HepG2 (cell line): ENCODE measurements around the gene ADAM15. TPM values are rescaled to one million over a fixed set of nuclear protein-coding genes. Genes with fewer than 3 reads are reported as not detected.

ENCODE experiments used
- ATAC-seq: fragments of 200-7000 bp; cut with Tn5 transposase; 3 replicates; pipeline ENCODE4 v1.9.1; 2020; ENCODE audit warnings: mild to moderate bottlenecking, moderate library complexity
- BruUV-seq: library from RNA; stranded (reverse); fragments of 400-500 nt; replicated peaks from 2 replicates; lab custom pipeline; 2021; lab: Mats Ljungman, UMichigan
- CTCF ChIA-PET: fragments of 300-600 bp; formaldehyde crosslinking; extraction: SDS; loops from one replicate; lab custom pipeline; 2021; ENCODE audit warnings: low total read pairs, inconsistent platforms, low intra/inter-chr PET ratio; lab: Yijun Ruan, JAX
- POLR2A ChIA-PET: fragments of 350-600 bp; sonication (Branson Sonifier 250); formaldehyde crosslinking; loops from one replicate; lab custom pipeline; 2020; ENCODE audit warnings: antibody characterized with exemption, inconsistent platforms; lab: Yijun Ruan, JAX
- DNase-seq: peaks from one replicate; pipeline ENCODE4 v3.0.0-alpha.2; 2015; ENCODE audit warnings: low spot score
- FAIRE-seq: peaks from 3 replicates; lab custom pipeline; 2011; peaks lifted over from hg19 to GRCh38; lab: Jason Lieb, UNC
- H2AFZ ChIP-seq: one replicate; pipeline ENCODE4 v1.6.1; 2011; ENCODE audit warnings: low read length, inconsistent platforms
- H3K27ac ChIP-seq: fragments of 300-600 bp; 3 replicates; pipeline ENCODE4 v1.8.0; 2011; ENCODE audit warnings: mixed run types, mild to moderate bottlenecking, mixed read lengths, low read length, inconsistent platforms; ENCODE audit not compliant: insufficient read depth; ENCODE audit errors: extremely low read length
- H3K27me3 ChIP-seq, 2 experiments: fragments of 200-600 bp in 1 of 2; 2 replicates in 1 of 2; 3 replicates in 1 of 2; pipeline versions ENCODE4 v1.6.0 to v1.8.0; 2011; ENCODE audit warnings: low read length in 2 of 2, mild to moderate bottlenecking in 2 of 2, moderate library complexity in 2 of 2, inconsistent platforms in 1 of 2; ENCODE audit not compliant: insufficient read depth in 2 of 2, control insufficient read depth in 1 of 2
- H3K36me3 ChIP-seq, 2 experiments: fragments of 200-600 bp in 1 of 2; replicated peaks in 1 of 2; 2 replicates in 1 of 2; 3 replicates in 1 of 2; pipeline versions ENCODE4 v1.5.1 to v1.8.0; 2011; ENCODE audit warnings: low read length in 2 of 2, inconsistent platforms in 1 of 2; ENCODE audit not compliant: insufficient read depth in 2 of 2, control insufficient read depth in 1 of 2
- H3K4me1 ChIP-seq: 2 replicates; pipeline ENCODE4 v1.5.1; 2012; ENCODE audit warnings: low read length, inconsistent platforms; ENCODE audit not compliant: insufficient read depth
- H3K4me2 ChIP-seq: 2 replicates; pipeline ENCODE4 v1.6.0; 2011; ENCODE audit warnings: low read depth, low read length, inconsistent platforms
- H3K4me3 ChIP-seq, 3 experiments: fragments of 200-600 bp in 1 of 3; sonication (generic), shearing (Covaris generic) in 1 of 3; replicated peaks in 1 of 3; 2 replicates each; pipeline ENCODE4 v1.5.1; 2011 to 2016; ENCODE audit warnings: low read length in 3 of 3, inconsistent platforms in 2 of 3, low read depth in 2 of 3, mild to moderate bottlenecking in 2 of 3, control low read depth in 1 of 3, mixed read lengths in 1 of 3; ENCODE audit not compliant: insufficient read depth in 1 of 3
- H3K79me2 ChIP-seq: one replicate; pipeline ENCODE4 v1.6.1; 2011; ENCODE audit warnings: low read length, inconsistent platforms; ENCODE audit not compliant: insufficient read depth
- H3K9ac ChIP-seq: 2 replicates; pipeline ENCODE4 v1.6.0; 2011; ENCODE audit warnings: mild to moderate bottlenecking, low read depth, low read length, inconsistent platforms; ENCODE audit not compliant: insufficient read depth
- H3K9me3 ChIP-seq: 2 replicates; pipeline ENCODE4 v1.5.1; 2012; ENCODE audit warnings: mild to moderate bottlenecking, low read length
- H4K20me1 ChIP-seq: 2 replicates; pipeline ENCODE4 v1.6.0; 2011; ENCODE audit warnings: inconsistent platforms, mild to moderate bottlenecking, low read length, moderate library complexity; ENCODE audit not compliant: insufficient read depth
- ARID5B ChIP-seq: IDR thresholded peaks from 2 replicates; pipeline ENCODE4 v1.4.0; 2020; ENCODE audit warnings: mild to moderate bottlenecking, missing genetic modification reagents
- E2F1 ChIP-seq: sonication (generic); formaldehyde crosslinking; IDR thresholded peaks from 2 replicates; pipeline ENCODE4 v1.5.0; 2020; ENCODE audit warnings: missing genetic modification reagents
- FOXK2 ChIP-seq: fragments of 450-650 bp; IDR thresholded peaks from 2 replicates; pipeline ENCODE4 v1.6.1; 2016
- HDAC2 ChIP-seq: sonication (generic); formaldehyde crosslinking; IDR thresholded peaks from 2 replicates; pipeline ENCODE4 v1.4.0; 2020; ENCODE audit warnings: missing genetic modification reagents
- MLLT10 ChIP-seq: sonication (generic); formaldehyde crosslinking; IDR thresholded peaks from 2 replicates; pipeline ENCODE4 v1.4.0; 2020; ENCODE audit warnings: missing genetic modification reagents
- NONO ChIP-seq, 2 experiments: fragments of 450-650 bp in 1 of 2; sonication (generic) in 1 of 2; formaldehyde crosslinking in 1 of 2; IDR thresholded peaks in 1 of 2; conservative IDR thresholded peaks in 1 of 2; 2 replicates each; pipeline versions ENCODE4 v1.6.1 to v1.8.0; 2017 to 2022; ENCODE audit warnings: mild to moderate bottlenecking in 1 of 2, missing genetic modification reagents in 1 of 2, moderate library complexity in 1 of 2
- NR2F2 ChIP-seq: IDR thresholded peaks from 2 replicates; pipeline ENCODE4 v1.6.1; 2012; ENCODE audit warnings: low read depth, inconsistent platforms, borderline replicate concordance
- PTBP1 ChIP-seq: fragments of 200-400 bp; formaldehyde crosslinking; IDR thresholded peaks from 2 replicates; pipeline ENCODE4 v1.6.1; 2018; ENCODE audit warnings: low read length, low read depth; ENCODE audit not compliant: poor library complexity, severe bottlenecking
- ZEB1 ChIP-seq: IDR thresholded peaks from 2 replicates; pipeline ENCODE4 v1.6.1; 2012; ENCODE audit warnings: mild to moderate bottlenecking, low read depth, inconsistent platforms; ENCODE audit not compliant: insufficient replicate concordance
- ZNF614 ChIP-seq: IDR thresholded peaks from 2 replicates; pipeline ENCODE4 v1.6.1; 2018; ENCODE audit warnings: missing biosample characterization, missing genetic modification reagents, inconsistent platforms, borderline replicate concordance
- ZNF687 ChIP-seq: sonication (generic); formaldehyde crosslinking; IDR thresholded peaks from 2 replicates; pipeline ENCODE4 v1.5.1; 2020; ENCODE audit warnings: mild to moderate bottlenecking, missing genetic modification reagents, moderate library complexity
- ZSCAN9 ChIP-seq: IDR thresholded peaks from 2 replicates; pipeline ENCODE4 v1.6.1; 2016; ENCODE audit warnings: borderline replicate concordance
- WGBS: methylation state at CpG from one replicate; pipeline ENCODE4 v1.1.6; 2017; ENCODE audit warnings: low lambda C conversion rate; 5-methylcytosine and 5-hydroxymethylcytosine counted together
- in situ Hi-C: cut with HindIII; loops from 2 replicates; pipeline ENCODE4 v1.10.0; 2017; ENCODE audit warnings: low pct_unique_long_range_greater_than_20kb; ENCODE audit not compliant: extremely low pct_ligation_motif_present
- intact Hi-C: fragments of 100-400 bp; cut with micrococcal nuclease; formaldehyde crosslinking; loops from one replicate; pipeline ENCODE4 v1.10.0; 2022; ENCODE audit not compliant: unreplicated experiment
- polyA plus RNA-seq, 8 experiments: library from polyadenylated mRNA; depleted of rRNA in 3 of 8; stranded (reverse) in 7 of 8; unstranded in 1 of 8; fragments of >200 nt; fragmentation: Illumina TruSeq in 4 of 8; extraction: Trizol in 4 of 8; gene quantifications; 2 replicates each; pipeline versions ENCODE4 v1.2.1 to v1.2.3, GENCODE V29; 2011 to 2016; ENCODE audit warnings: low read depth in 4 of 8, missing spikeins in 1 of 8, mixed read lengths in 1 of 8; ENCODE audit not compliant: insufficient read depth in 1 of 8
- total RNA-seq, 5 experiments: library from RNA; depleted of rRNA; stranded (reverse); fragments of >200 nt; fragmentation: Illumina TruSeq; extraction: Trizol; gene quantifications; 2 replicates each; pipeline ENCODE4 v1.2.3, GENCODE V29; 2016; ENCODE audit warnings: low read depth in 1 of 5
- TF ChIP-seq, protein P1 (sequence below): conservative IDR thresholded peaks from 2 replicates; pipeline ENCODE4 v1.6.1; 2018; ENCODE audit warnings: missing genetic modification reagents

ADAM15 gene
- total and polyA plus RNA-seq, 2 of the 13 experiments (the other 11 are each of a cell fraction or from before 2014, with no cell fraction given), result 17.9 to 25.6 TPM

DNA sequence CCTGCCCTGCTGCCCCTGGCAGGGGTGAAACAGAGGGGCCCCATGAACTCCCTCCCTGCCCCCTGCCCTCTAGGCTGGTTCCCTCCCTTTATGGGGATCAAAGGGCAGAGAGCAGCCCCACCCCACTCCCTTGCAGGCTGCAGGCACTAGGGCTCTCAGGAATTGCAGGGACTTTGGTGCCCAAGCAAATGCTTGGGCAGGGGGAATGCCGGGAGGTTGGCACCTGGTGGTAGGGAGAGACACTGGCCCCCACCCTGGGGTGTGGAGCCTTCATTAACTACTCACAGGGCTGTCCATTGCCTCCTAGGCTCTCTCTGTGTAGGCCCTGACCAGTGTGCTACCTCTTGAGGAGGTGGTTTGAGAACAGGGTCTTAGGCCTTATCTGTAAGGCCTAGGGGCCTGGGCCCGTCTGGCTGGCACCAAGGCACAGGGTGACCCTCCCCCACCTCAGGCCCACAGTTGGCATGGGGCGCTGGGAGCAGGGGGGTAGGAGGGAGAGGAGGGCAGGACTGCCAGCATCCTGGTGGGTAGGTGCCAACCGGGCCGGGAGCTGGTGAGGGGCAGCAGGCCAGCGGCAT is 43.8 kb upstream of the ADAM15 start:
- CTCF ChIA-PET, result no interaction called here
- H3K27me3 ChIP-seq, result no peaks in the 10 kb centered on the region; a peak in 1 of 5 replicates
- no peak overlapping the region for H2AFZ ChIP-seq
- 85% methylated on average over 4 of the region's 6 CpGs for WGBS
- in situ Hi-C loops (no loop called here), intact Hi-C loops (no loop called here)
- H3K9ac ChIP-seq, result 0 out of 2 replicates have a peak overlapping the region, but pooled peaks have one; percentile 43
- POLR2A ChIA-PET, result interaction anchor here (0.9 to 1.6 kb wide), 4 partner anchors 10 to 35 kb away, joined by 3 to 10 read pairs (median 6); no protein-coding TSS in a partner anchor
- H3K27ac ChIP-seq, result peak overlapping the region; percentile 40
- H4K20me1 ChIP-seq, result peaks cover 6% of the 10 kb centered on the region; the same call in 1 of the 2 replicates
- BruUV-seq, result no TSS peak
- ATAC-seq (peak; percentile 18), DNase-seq (no peak), FAIRE-seq (no peak)
- H3K9me3 ChIP-seq, result no peaks in the 10 kb centered on the region
- peaks cover 46% of the 10 kb centered on the region for H3K79me2 ChIP-seq
- peak overlapping the region; percentile 36; the same call in 1 of the 2 replicates for H3K4me2 ChIP-seq
- H3K36me3 ChIP-seq, result peaks cover 3 to 8% of the 10 kb centered on the region in 2 experiments; a peak in 3 of 5 replicates
- H3K4me1 ChIP-seq, result peaks cover 84% of the 10 kb centered on the region
- H3K4me3 ChIP-seq, result 0 out of 6 replicates have a peak overlapping the region, but pooled peaks of 1 of the 3 experiments have one; percentile 28
- TF ChIP-seq MLLT10 (CRISPR knock-in tag), result no peak
- TF ChIP-seq HDAC2 (CRISPR knock-in tag), result no peak
- TF ChIP-seq ZNF614, result no peak
- no peak for TF ChIP-seq ZSCAN9 (CRISPR knock-in tag)
- TF ChIP-seq ARID5B (CRISPR knock-in tag), result peak; percentile 14; the same call in 1 of the 2 replicates
- peak; percentile 44; the same call in 1 of the 2 replicates for TF ChIP-seq NR2F2
- no peak for TF ChIP-seq E2F1 (CRISPR knock-in tag)
- TF ChIP-seq, protein P1, sequence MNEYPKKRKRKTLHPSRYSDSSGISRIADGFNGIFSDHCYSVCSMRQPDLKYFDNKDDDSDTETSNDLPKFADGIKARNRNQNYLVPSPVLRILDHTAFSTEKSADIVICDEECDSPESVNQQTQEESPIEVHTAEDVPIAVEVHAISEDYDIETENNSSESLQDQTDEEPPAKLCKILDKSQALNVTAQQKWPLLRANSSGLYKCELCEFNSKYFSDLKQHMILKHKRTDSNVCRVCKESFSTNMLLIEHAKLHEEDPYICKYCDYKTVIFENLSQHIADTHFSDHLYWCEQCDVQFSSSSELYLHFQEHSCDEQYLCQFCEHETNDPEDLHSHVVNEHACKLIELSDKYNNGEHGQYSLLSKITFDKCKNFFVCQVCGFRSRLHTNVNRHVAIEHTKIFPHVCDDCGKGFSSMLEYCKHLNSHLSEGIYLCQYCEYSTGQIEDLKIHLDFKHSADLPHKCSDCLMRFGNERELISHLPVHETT (CRISPR knock-in tag), result no peak
- TF ChIP-seq ZNF687 (CRISPR knock-in tag), result peak; percentile 64
- TF ChIP-seq PTBP1, result no peak
- TF ChIP-seq FOXK2, result no peak
- no peak for TF ChIP-seq NONO (IDR thresholded peaks at IDR 0.05)
- TF ChIP-seq NONO (CRISPR knock-in tag; conservative IDR thresholded peaks at IDR 0.05), result peak; percentile 49; the same call in 1 of the 2 replicates
- TF ChIP-seq ZEB1, result no peak
